HepG2 (cell line): Measurements from ENCODE around the gene SECISBP2L. TPM values are rescaled to one million over a fixed set of nuclear protein-coding genes. Genes with fewer than 3 reads are reported as not detected.

ENCODE experiments used
- ATAC-seq: fragments of 200-7000 bp; cut with Tn5 transposase; 3 replicates; pipeline ENCODE4 v1.9.1; 2020; ENCODE audit warnings: mild to moderate bottlenecking, moderate library complexity
- BruUV-seq: library from RNA; stranded (reverse); fragments of 400-500 nt; replicated peaks from 2 replicates; lab custom pipeline; 2021; lab: Mats Ljungman, UMichigan
- CTCF ChIA-PET: fragments of 300-600 bp; formaldehyde crosslinking; extraction: SDS; loops from one replicate; lab custom pipeline; 2021; ENCODE audit warnings: low total read pairs, inconsistent platforms, low intra/inter-chr PET ratio; lab: Yijun Ruan, JAX
- POLR2A ChIA-PET: fragments of 350-600 bp; sonication (Branson Sonifier 250); formaldehyde crosslinking; loops from one replicate; lab custom pipeline; 2020; ENCODE audit warnings: antibody characterized with exemption, inconsistent platforms; lab: Yijun Ruan, JAX
- DNase-seq: peaks from one replicate; pipeline ENCODE4 v3.0.0-alpha.2; 2015; ENCODE audit warnings: low spot score
- FAIRE-seq: peaks from 3 replicates; lab custom pipeline; 2011; peaks lifted over from hg19 to GRCh38; lab: Jason Lieb, UNC
- H2AFZ ChIP-seq: one replicate; pipeline ENCODE4 v1.6.1; 2011; ENCODE audit warnings: low read length, inconsistent platforms
- H3K27ac ChIP-seq: fragments of 300-600 bp; 3 replicates; pipeline ENCODE4 v1.8.0; 2011; ENCODE audit warnings: mixed run types, mild to moderate bottlenecking, mixed read lengths, low read length, inconsistent platforms; ENCODE audit not compliant: insufficient read depth; ENCODE audit errors: extremely low read length
- H3K27me3 ChIP-seq, 2 experiments: fragments of 200-600 bp in 1 of 2; 2 replicates in 1 of 2; 3 replicates in 1 of 2; pipeline versions ENCODE4 v1.6.0 to v1.8.0; 2011; ENCODE audit warnings: low read length in 2 of 2, mild to moderate bottlenecking in 2 of 2, moderate library complexity in 2 of 2, inconsistent platforms in 1 of 2; ENCODE audit not compliant: insufficient read depth in 2 of 2, control insufficient read depth in 1 of 2
- H3K36me3 ChIP-seq, 2 experiments: fragments of 200-600 bp in 1 of 2; replicated peaks in 1 of 2; 2 replicates in 1 of 2; 3 replicates in 1 of 2; pipeline versions ENCODE4 v1.5.1 to v1.8.0; 2011; ENCODE audit warnings: low read length in 2 of 2, inconsistent platforms in 1 of 2; ENCODE audit not compliant: insufficient read depth in 2 of 2, control insufficient read depth in 1 of 2
- H3K4me1 ChIP-seq: 2 replicates; pipeline ENCODE4 v1.5.1; 2012; ENCODE audit warnings: low read length, inconsistent platforms; ENCODE audit not compliant: insufficient read depth
- H3K4me2 ChIP-seq: 2 replicates; pipeline ENCODE4 v1.6.0; 2011; ENCODE audit warnings: low read depth, low read length, inconsistent platforms
- H3K4me3 ChIP-seq, 3 experiments: fragments of 200-600 bp in 1 of 3; sonication (generic), shearing (Covaris generic) in 1 of 3; replicated peaks in 1 of 3; 2 replicates each; pipeline ENCODE4 v1.5.1; 2011 to 2016; ENCODE audit warnings: low read length in 3 of 3, inconsistent platforms in 2 of 3, low read depth in 2 of 3, mild to moderate bottlenecking in 2 of 3, control low read depth in 1 of 3, mixed read lengths in 1 of 3; ENCODE audit not compliant: insufficient read depth in 1 of 3
- H3K79me2 ChIP-seq: one replicate; pipeline ENCODE4 v1.6.1; 2011; ENCODE audit warnings: low read length, inconsistent platforms; ENCODE audit not compliant: insufficient read depth
- H3K9ac ChIP-seq: 2 replicates; pipeline ENCODE4 v1.6.0; 2011; ENCODE audit warnings: mild to moderate bottlenecking, low read depth, low read length, inconsistent platforms; ENCODE audit not compliant: insufficient read depth
- H3K9me3 ChIP-seq: 2 replicates; pipeline ENCODE4 v1.5.1; 2012; ENCODE audit warnings: mild to moderate bottlenecking, low read length
- H4K20me1 ChIP-seq: 2 replicates; pipeline ENCODE4 v1.6.0; 2011; ENCODE audit warnings: inconsistent platforms, mild to moderate bottlenecking, low read length, moderate library complexity; ENCODE audit not compliant: insufficient read depth
- ATAD3A ChIP-seq: sonication (generic); formaldehyde crosslinking; IDR thresholded peaks from 2 replicates; pipeline ENCODE4 v1.4.0; 2020; ENCODE audit warnings: missing genetic modification reagents
- CENPX ChIP-seq: sonication (generic); formaldehyde crosslinking; IDR thresholded peaks from 2 replicates; pipeline ENCODE4 v1.9.0; 2021; ENCODE audit warnings: mild to moderate bottlenecking, missing genetic modification reagents, moderate library complexity
- E2F5 ChIP-seq: sonication (generic); formaldehyde crosslinking; conservative IDR thresholded peaks from 2 replicates; pipeline ENCODE4 v1.4.0; 2020; ENCODE audit warnings: missing genetic modification reagents
- HNRNPL ChIP-seq: fragments of 200-400 bp; formaldehyde crosslinking; IDR thresholded peaks from 2 replicates; pipeline ENCODE4 v1.6.1; 2017; ENCODE audit warnings: mild to moderate bottlenecking, low read depth, low read length
- MXD4 ChIP-seq: IDR thresholded peaks from 2 replicates; pipeline ENCODE4 v1.6.1; 2016; ENCODE audit warnings: mild to moderate bottlenecking, missing biosample characterization, missing genetic modification reagents
- MXI1 ChIP-seq: IDR thresholded peaks from 3 replicates; pipeline ENCODE4 v1.6.1; 2012; ENCODE audit warnings: low read depth, low read length, inconsistent platforms, borderline replicate concordance
- PHB2 ChIP-seq: fragments of 450-650 bp; IDR thresholded peaks from 2 replicates; pipeline ENCODE4 v1.6.1; 2018; ENCODE audit not compliant: partially characterized antibody
- STAT5B ChIP-seq: sonication (generic); formaldehyde crosslinking; IDR thresholded peaks from 2 replicates; pipeline ENCODE4 v1.4.0; 2020; ENCODE audit warnings: missing genetic modification reagents
- SUZ12 ChIP-seq: fragments of 150-350 bp; IDR thresholded peaks from 2 replicates; pipeline ENCODE4 v1.6.1; 2014; ENCODE audit warnings: low read depth, low read length
- TGIF2 ChIP-seq: IDR thresholded peaks from 2 replicates; pipeline ENCODE4 v1.6.1; 2016; ENCODE audit warnings: control low read depth, missing compliant biosample characterization
- ZBTB37 ChIP-seq: sonication (generic); formaldehyde crosslinking; IDR thresholded peaks from 2 replicates; pipeline ENCODE4 v1.4.0; 2020; ENCODE audit warnings: mild to moderate bottlenecking, missing genetic modification reagents
- ZNF10 ChIP-seq: sonication (generic); formaldehyde crosslinking; IDR thresholded peaks from 2 replicates; pipeline ENCODE4 v1.4.0; 2020; ENCODE audit warnings: mild to moderate bottlenecking, low read depth, missing genetic modification reagents, borderline replicate concordance
- ZNF160 ChIP-seq: sonication (generic); formaldehyde crosslinking; IDR thresholded peaks from 2 replicates; pipeline ENCODE4 v1.8.0; 2022; ENCODE audit warnings: mild to moderate bottlenecking, inconsistent platforms, missing genetic modification reagents
- ZNF18 ChIP-seq: sonication (generic); formaldehyde crosslinking; IDR thresholded peaks from 2 replicates; pipeline ENCODE4 v1.8.0; 2022; ENCODE audit warnings: mild to moderate bottlenecking, missing genetic modification reagents; ENCODE audit not compliant: insufficient replicate concordance
- ZNF264 ChIP-seq: sonication (generic); formaldehyde crosslinking; IDR thresholded peaks from 2 replicates; pipeline ENCODE4 v1.4.0; 2020; ENCODE audit warnings: missing genetic modification reagents
- ZNF546 ChIP-seq: sonication (generic); formaldehyde crosslinking; conservative IDR thresholded peaks from 2 replicates; pipeline ENCODE4 v1.8.1; 2023; ENCODE audit warnings: mild to moderate bottlenecking, missing genetic modification reagents
- ZNF891 ChIP-seq: sonication (generic); formaldehyde crosslinking; IDR thresholded peaks from 2 replicates; pipeline ENCODE4 v1.5.0; 2020; ENCODE audit warnings: mild to moderate bottlenecking, missing genetic modification reagents
- ZZZ3 ChIP-seq: sonication (generic); formaldehyde crosslinking; IDR thresholded peaks from 2 replicates; pipeline ENCODE4 v1.4.0; 2020; ENCODE audit warnings: missing genetic modification reagents, mild to moderate bottlenecking, borderline replicate concordance
- WGBS: methylation state at CpG from one replicate; pipeline ENCODE4 v1.1.6; 2017; ENCODE audit warnings: low lambda C conversion rate; 5-methylcytosine and 5-hydroxymethylcytosine counted together
- in situ Hi-C: cut with HindIII; loops from 2 replicates; pipeline ENCODE4 v1.10.0; 2017; ENCODE audit warnings: low pct_unique_long_range_greater_than_20kb; ENCODE audit not compliant: extremely low pct_ligation_motif_present
- intact Hi-C: fragments of 100-400 bp; cut with micrococcal nuclease; formaldehyde crosslinking; loops from one replicate; pipeline ENCODE4 v1.10.0; 2022; ENCODE audit not compliant: unreplicated experiment
- polyA plus RNA-seq, 8 experiments: library from polyadenylated mRNA; depleted of rRNA in 3 of 8; stranded (reverse) in 7 of 8; unstranded in 1 of 8; fragments of >200 nt; fragmentation: Illumina TruSeq in 4 of 8; extraction: Trizol in 4 of 8; gene quantifications; 2 replicates each; pipeline versions ENCODE4 v1.2.1 to v1.2.3, GENCODE V29; 2011 to 2016; ENCODE audit warnings: low read depth in 4 of 8, missing spikeins in 1 of 8, mixed read lengths in 1 of 8; ENCODE audit not compliant: insufficient read depth in 1 of 8
- total RNA-seq, 5 experiments: library from RNA; depleted of rRNA; stranded (reverse); fragments of >200 nt; fragmentation: Illumina TruSeq; extraction: Trizol; gene quantifications; 2 replicates each; pipeline ENCODE4 v1.2.3, GENCODE V29; 2016; ENCODE audit warnings: low read depth in 1 of 5

SECISBP2L gene
- total and polyA plus RNA-seq, 2 of the 13 experiments (the other 11 are each of a cell fraction or from before 2014, with no cell fraction given) = 13.9 to 15.6 TPM

GRCh38 chr15:48954538-48954937, 91.7 kb downstream of the SECISBP2L start:
- Histone ChIP-seq H3K4me3 (no peak overlapping the region), H3K9me3 (no peaks in the 10 kb centered on the region), H3K9ac (no peak overlapping the region), H3K36me3 (no peaks in the 10 kb centered on the region), H3K27me3 (peaks cover 0 to 7% of the 10 kb centered on the region in 2 experiments; a peak in 1 of 5 replicates), H3K4me2 (no peak overlapping the region), H3K79me2 (no peaks in the 10 kb centered on the region), H4K20me1 (no peaks in the 10 kb centered on the region), H3K27ac (no peak overlapping the region), H2AFZ (no peak overlapping the region), H3K4me1 (no peaks in the 10 kb centered on the region)
- POLR2A ChIA-PET = no interaction called here
- 41% methylated on average over 5 of the region's 5 CpGs for WGBS
- no peak for ATAC-seq
- TF ChIP-seq MXD4 (CRISPR knock-in tag) = no peak
- TF ChIP-seq ZNF264 (CRISPR knock-in tag) = no peak
- no peak for TF ChIP-seq ZNF546 (CRISPR knock-in tag)
- no peak for TF ChIP-seq ATAD3A (CRISPR knock-in tag)
- TF ChIP-seq TGIF2 (CRISPR knock-in tag) = no peak
- no peak for TF ChIP-seq SUZ12
- no peak for TF ChIP-seq STAT5B (CRISPR knock-in tag)
- no peak for TF ChIP-seq ZBTB37
- TF ChIP-seq MXI1 = no peak
- TF ChIP-seq ZNF160 (CRISPR knock-in tag) = no peak
- in situ Hi-C loops = no loop called here
- no peak for FAIRE-seq
- DNase-seq = no peak
- intact Hi-C loops = no loop called here
- BruUV-seq = no TSS peak
- CTCF ChIA-PET = no interaction called here

GRCh38 chr15:48946840-48947187, 99.4 kb downstream of the SECISBP2L start:
- Histone ChIP-seq H3K27ac (no peak overlapping the region), H3K9me3 (no peaks in the 10 kb centered on the region), H2AFZ (no peak overlapping the region), H3K4me3 (no peak overlapping the region), H3K79me2 (no peaks in the 10 kb centered on the region), H3K9ac (no peak overlapping the region), H4K20me1 (no peaks in the 10 kb centered on the region), H3K36me3 (no peaks in the 10 kb centered on the region), H3K4me1 (no peaks in the 10 kb centered on the region), H3K4me2 (no peak overlapping the region), H3K27me3 (no peaks in the 10 kb centered on the region)
- no TSS peak for BruUV-seq
- DNase-seq (no peak), ATAC-seq (no peak), FAIRE-seq (no peak)
- in situ Hi-C loops = no loop called here
- intact Hi-C loops = no loop called here
- 0% methylated on average over 1 of the region's 1 CpG for WGBS
- CTCF ChIA-PET = no interaction called here
- POLR2A ChIA-PET = no interaction called here
- TF ChIP-seq HNRNPL = no peak
- TF ChIP-seq PHB2 = no peak
- no peak for TF ChIP-seq ZZZ3 (CRISPR knock-in tag)
- no peak for TF ChIP-seq ZNF891 (CRISPR knock-in tag)
- TF ChIP-seq ZNF10 (CRISPR knock-in tag) = no peak
- TF ChIP-seq E2F5 (CRISPR knock-in tag) = no peak
- no peak for TF ChIP-seq CENPX (CRISPR knock-in tag)
- TF ChIP-seq ZNF18 = no peak
